MM.1S (cell line): ENCODE measurements around the gene MTMR12.

Source experiments
- CTCF ChIP-seq: fragments of 300-600 bp; sonication (generic); IDR thresholded peaks from 2 replicates; pipeline ENCODE4 v1.5.1; 2016; ENCODE audit warnings: antibody characterized with exemption, low read length, mixed read lengths
- EZH2 ChIP-seq: fragments of 300-600 bp; sonication (generic); optimal IDR thresholded peaks from 2 replicates; pipeline ENCODE3; 2017; ENCODE audit warnings: low read depth, mild to moderate bottlenecking, antibody characterized with exemption, low read length, mixed read lengths
- EZH2phosphoT487 ChIP-seq: fragments of 300-600 bp; sonication (generic); IDR thresholded peaks from 2 replicates; pipeline ENCODE4 v1.6.1; 2018; ENCODE audit warnings: antibody characterized with exemption, low read length

DNA sequence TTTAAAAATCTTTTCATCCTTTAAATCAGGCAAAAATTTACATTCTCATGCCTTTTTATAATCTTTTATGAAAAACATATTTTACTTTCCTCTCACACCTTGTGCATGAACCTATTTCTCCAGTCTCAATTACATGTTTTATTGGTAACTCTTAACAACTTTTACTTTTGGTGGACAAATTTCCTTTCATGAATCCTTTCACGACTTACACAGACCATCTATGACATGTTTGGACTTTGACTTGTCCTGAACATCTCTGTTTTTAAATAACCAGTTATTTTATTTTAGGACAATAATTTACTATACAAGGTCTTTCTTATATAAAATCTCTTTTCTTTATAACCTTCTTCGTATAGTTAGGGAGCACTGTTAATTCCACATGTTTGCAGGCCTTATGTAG lies 26.5 kb upstream of the MTMR12 start:
- TF ChIP-seq CTCF (no peak), EZH2 (no peak), EZH2phosphoT487 (no peak)
